Measurements from ENCODE around the gene CREB3L2.

GRCh38 chr7:138009350-138009653 is 7.4 kb upstream of the CREB3L2 start:
- no peak for TF ChIP-seq FOXJ3 (CRISPR knock-in tag; IDR thresholded peaks at IDR 0.05)
- TF ChIP-seq RCOR1 (IDR thresholded peaks at IDR 0.05; ENCODE audit: low read length), result no peak
- no peak for TF ChIP-seq REST (IDR thresholded peaks at IDR 0.05; ENCODE audit: low read depth, low read length)
- TF ChIP-seq CTCF (IDR thresholded peaks at IDR 0.05), result no peak
- no peak for TF ChIP-seq TAF1 (IDR thresholded peaks at IDR 0.05; ENCODE audit: borderline replicate concordance, low read depth, low read length)
- TF ChIP-seq CHD2 (IDR thresholded peaks at IDR 0.05; ENCODE audit: low read length, partially characterized antibody), result no peak
- no peak for TF ChIP-seq SMC3 (IDR thresholded peaks at IDR 0.05; ENCODE audit: low read depth, low read length)
- no peak for TF ChIP-seq SIN3A (IDR thresholded peaks at IDR 0.05; ENCODE audit: borderline replicate concordance, low read depth, low read length)
- TF ChIP-seq POLR2AphosphoS5 (IDR thresholded peaks at IDR 0.05; ENCODE audit: low read depth, low read length), result no peak

Data from SK-N-SH (cell line).